ENCODE measurements around the gene HIP1. TPM values are rescaled to one million over a fixed set of nuclear protein-coding genes. Genes with fewer than 3 reads are reported as not detected.

HIP1 gene
- total RNA-seq, 2 donors from 2014 or later, result 9.8 to 40.8 TPM

- TF ChIP-seq POLR2A (IDR thresholded peaks at IDR 0.05) (no peak), POLR2AphosphoS5 (IDR thresholded peaks at IDR 0.05) (no peak), CTCF (IDR thresholded peaks at IDR 0.05) (no peak)
- Histone ChIP-seq H3K9me3 (no peaks in the 10 kb centered on the region), H3K36me3 (no peaks in the 10 kb centered on the region), H3K4me1 (replicated peaks) (no peaks in the 10 kb centered on the region), H3K27me3 (replicated peaks; ENCODE audit: insufficient read depth) (no peaks in the 10 kb centered on the region), H3K27ac (no peak overlapping the region), H3K4me3 (no peak overlapping the region)
- DNase-seq (ENCODE audit: low spot score), result no peak
- WGBS, result 75% methylated on average over 9 of the region's 9 CpGs
- intact Hi-C loops (cut with DNase I), result no loop called here
These were observed 21.6 kb downstream of the HIP1 start for GRCh38 chr7:75716992-75717626.

- Histone ChIP-seq H3K27ac (no peak overlapping the region), H3K36me3 (no peaks in the 10 kb centered on the region), H3K9me3 (no peaks in the 10 kb centered on the region), H3K4me3 (no peak overlapping the region), H3K4me1 (replicated peaks) (no peaks in the 10 kb centered on the region), H3K27me3 (replicated peaks; ENCODE audit: insufficient read depth) (no peaks in the 10 kb centered on the region)
- DNase-seq (ENCODE audit: low spot score), result no peak
- WGBS, result 83% methylated on average over 7 of the region's 7 CpGs
- TF ChIP-seq POLR2AphosphoS5 (IDR thresholded peaks at IDR 0.05), result no peak
- TF ChIP-seq CTCF (IDR thresholded peaks at IDR 0.05), result no peak
- no peak for TF ChIP-seq POLR2A (IDR thresholded peaks at IDR 0.05)
- intact Hi-C loops (cut with DNase I), result no loop called here
These were observed 22.9 kb downstream of the HIP1 start for GRCh38 chr7:75715864-75716263.

- intact Hi-C loops (cut with DNase I), result no loop called here
- no peak for DNase-seq (ENCODE audit: low spot score)
- Histone ChIP-seq H3K4me1 (replicated peaks) (no peaks in the 10 kb centered on the region), H3K27me3 (replicated peaks; ENCODE audit: insufficient read depth) (no peaks in the 10 kb centered on the region), H3K9me3 (no peaks in the 10 kb centered on the region), H3K27ac (no peak overlapping the region), H3K4me3 (no peak overlapping the region), H3K36me3 (no peaks in the 10 kb centered on the region)
- TF ChIP-seq POLR2AphosphoS5 (IDR thresholded peaks at IDR 0.05) (no peak), CTCF (IDR thresholded peaks at IDR 0.05) (no peak), POLR2A (IDR thresholded peaks at IDR 0.05) (no peak)
- 83% methylated on average over 4 of the region's 4 CpGs for WGBS
These were observed 26.0 kb downstream of the HIP1 start for GRCh38 chr7:75712517-75713361.

GRCh38 chr7:75711656-75712514, 26.9 kb downstream of the HIP1 start:
- WGBS, result 38% methylated on average over 10 of the region's 10 CpGs
- no peak for TF ChIP-seq CTCF (IDR thresholded peaks at IDR 0.05)
- no peak for TF ChIP-seq POLR2AphosphoS5 (IDR thresholded peaks at IDR 0.05)
- no peak for TF ChIP-seq POLR2A (IDR thresholded peaks at IDR 0.05)
- H3K4me1 ChIP-seq (replicated peaks), result no peaks in the 10 kb centered on the region
- peak overlapping the region in 1 of 2 donors; percentile 4 for H3K27ac ChIP-seq
- H3K9me3 ChIP-seq, result no peaks in the 10 kb centered on the region
- intact Hi-C loops (cut with DNase I), result no loop called here
- no peaks in the 10 kb centered on the region for H3K36me3 ChIP-seq
- no peak for DNase-seq (ENCODE audit: low spot score)
- H3K27me3 ChIP-seq (replicated peaks; ENCODE audit: insufficient read depth), result no peaks in the 10 kb centered on the region
- H3K4me3 ChIP-seq, result no peak overlapping the region

All from prostate gland (tissue), 2 donors.